GM18873 (cell line): ENCODE data around the gene NCOA1.

Experiments used
- ATAC-seq: cut with Tn5 transposase; IDR thresholded peaks from one replicate; pipeline ENCODE4 v1.9.1; 2021; ENCODE audit warnings: mild to moderate bottlenecking, moderate library complexity, moderate number of reproducible peaks; ENCODE audit not compliant: unreplicated experiment, low FRiP score

NCOA1 gene

DNA sequence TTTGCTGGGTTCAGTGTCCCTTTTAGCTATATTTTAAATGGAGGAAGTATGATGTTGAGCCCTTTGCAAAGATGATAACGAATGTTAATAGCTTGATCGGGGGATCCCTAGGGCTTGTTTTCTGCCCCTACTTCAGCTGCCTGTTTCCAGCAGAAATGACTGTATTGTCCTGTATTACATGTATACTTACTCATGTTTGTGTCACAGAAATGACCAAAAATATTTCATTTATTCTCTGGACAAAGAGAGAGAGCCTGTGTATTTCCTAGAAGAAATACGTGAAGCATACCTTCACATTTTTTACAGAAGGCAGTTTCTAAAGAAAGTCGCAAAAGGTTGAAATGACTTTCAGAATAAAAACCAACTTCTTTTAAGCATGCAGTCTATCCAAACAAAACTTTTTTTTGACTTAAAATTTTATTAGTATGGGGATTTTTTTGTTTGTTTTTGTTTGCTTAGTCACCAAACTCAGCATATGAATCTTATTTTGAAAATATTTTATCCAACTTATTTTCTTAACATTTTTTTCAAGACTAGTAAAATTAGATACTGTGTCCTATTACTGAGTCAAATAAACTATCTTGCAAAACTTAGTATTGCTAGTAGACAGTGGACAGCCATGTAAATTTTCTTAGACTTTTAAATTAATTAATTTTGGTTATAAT, 233.2 kb downstream of the NCOA1 start:
- ATAC-seq, result no peak

- no peak for ATAC-seq
These were observed 234.9 kb downstream of the NCOA1 start for GRCh38 chr2:24725956-24726355.

- ATAC-seq, result no peak
These were observed 239.4 kb downstream of the NCOA1 start for GRCh38 chr2:24730481-24730880.

GRCh38 chr2:24731040-24731439, 240.0 kb downstream of the NCOA1 start:
- no peak for ATAC-seq

GRCh38 chr2:24731923-24732322, 240.9 kb downstream of the NCOA1 start:
- no peak for ATAC-seq

GRCh38 chr2:24734741-24735140, 243.7 kb downstream of the NCOA1 start:
- no peak for ATAC-seq

- ATAC-seq, result no peak
These were observed 248.4 kb downstream of the NCOA1 start for GRCh38 chr2:24739354-24740025.

DNA sequence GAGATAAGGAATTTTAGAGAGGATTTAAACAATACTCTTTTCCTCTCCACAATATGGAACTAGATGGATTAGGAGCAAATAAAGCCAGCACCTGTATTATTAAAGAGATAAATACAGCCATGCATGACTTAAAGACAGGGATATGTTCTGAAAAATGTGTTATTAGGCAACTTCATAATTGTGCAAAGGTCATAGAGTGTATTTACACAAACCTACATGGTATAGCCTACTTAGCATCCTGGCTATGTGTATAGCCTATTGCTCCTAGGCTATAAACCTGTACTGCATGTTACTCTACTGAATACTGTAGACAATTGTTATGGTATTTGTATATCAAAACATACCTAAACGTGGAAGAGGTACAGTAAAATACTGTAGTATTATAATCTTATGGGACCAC, 249.1 kb downstream of the NCOA1 start:
- no peak for ATAC-seq

DNA sequence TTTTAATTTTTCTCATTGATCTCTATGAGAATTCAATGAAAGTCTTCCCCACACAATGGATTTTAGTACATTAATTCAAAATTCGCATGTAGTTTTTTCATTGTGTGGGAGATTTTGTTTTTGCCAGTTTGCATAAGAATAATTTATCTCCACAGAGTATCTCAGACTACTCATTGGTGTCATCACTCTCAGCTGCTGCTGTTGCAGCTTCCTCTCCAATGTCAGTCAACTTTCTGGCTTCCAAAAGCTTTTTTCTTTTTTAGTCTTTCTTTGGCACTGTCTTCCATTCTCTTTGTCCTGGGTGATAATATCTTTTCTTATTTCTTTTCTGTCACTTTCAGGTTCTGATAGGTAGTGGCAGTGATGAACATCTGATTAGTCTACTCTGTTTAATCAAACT, 251.7 kb downstream of the NCOA1 start:
- no peak for ATAC-seq

- no peak for ATAC-seq
These were observed 252.9 kb downstream of the NCOA1 start for GRCh38 chr2:24743924-24744323.

DNA sequence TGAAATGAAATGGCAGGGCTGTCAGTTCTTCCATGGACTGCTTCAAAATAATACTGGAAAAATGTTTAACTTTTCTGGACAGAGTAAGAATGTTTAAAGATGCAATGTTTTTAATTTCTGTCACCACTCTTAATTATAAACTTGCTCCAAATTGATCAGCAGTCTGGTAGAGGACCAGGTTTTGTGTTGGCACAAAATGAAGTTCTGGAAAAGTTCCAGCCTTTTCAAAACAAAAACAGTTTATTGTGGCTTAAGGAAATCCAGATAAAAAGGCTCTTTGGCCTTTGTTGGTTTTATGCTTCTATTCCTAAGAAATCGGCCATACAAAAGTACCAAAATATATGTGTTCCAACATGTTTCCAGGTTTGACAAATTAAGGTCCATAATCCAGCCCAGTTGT, 253.3 kb downstream of the NCOA1 start:
- no peak for ATAC-seq

- no peak for ATAC-seq
These were observed 254.8 kb downstream of the NCOA1 start for GRCh38 chr2:24745825-24746224.

DNA sequence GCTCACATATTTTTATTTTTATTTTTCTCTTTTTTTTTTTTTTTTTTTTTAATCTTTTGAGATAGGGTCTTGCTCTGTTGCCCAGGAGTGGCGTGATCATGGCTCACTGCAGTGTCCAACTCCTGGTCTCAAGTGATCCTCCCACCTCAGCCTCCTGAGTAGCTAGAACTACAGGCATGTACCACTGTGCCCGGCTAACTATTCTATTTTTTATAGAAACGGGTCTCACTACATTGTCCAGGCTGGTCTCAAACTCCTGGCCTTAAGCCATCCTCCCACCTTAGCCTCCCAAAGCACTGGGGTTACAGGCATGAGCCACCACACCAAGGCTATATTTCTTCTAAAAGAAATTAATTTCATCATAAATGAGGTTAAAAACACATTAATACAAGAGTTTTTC, 256.2 kb downstream of the NCOA1 start:
- ATAC-seq, result no peak

- ATAC-seq, result no peak
These were observed 258.1 kb downstream of the NCOA1 start for GRCh38 chr2:24749069-24749691.

DNA sequence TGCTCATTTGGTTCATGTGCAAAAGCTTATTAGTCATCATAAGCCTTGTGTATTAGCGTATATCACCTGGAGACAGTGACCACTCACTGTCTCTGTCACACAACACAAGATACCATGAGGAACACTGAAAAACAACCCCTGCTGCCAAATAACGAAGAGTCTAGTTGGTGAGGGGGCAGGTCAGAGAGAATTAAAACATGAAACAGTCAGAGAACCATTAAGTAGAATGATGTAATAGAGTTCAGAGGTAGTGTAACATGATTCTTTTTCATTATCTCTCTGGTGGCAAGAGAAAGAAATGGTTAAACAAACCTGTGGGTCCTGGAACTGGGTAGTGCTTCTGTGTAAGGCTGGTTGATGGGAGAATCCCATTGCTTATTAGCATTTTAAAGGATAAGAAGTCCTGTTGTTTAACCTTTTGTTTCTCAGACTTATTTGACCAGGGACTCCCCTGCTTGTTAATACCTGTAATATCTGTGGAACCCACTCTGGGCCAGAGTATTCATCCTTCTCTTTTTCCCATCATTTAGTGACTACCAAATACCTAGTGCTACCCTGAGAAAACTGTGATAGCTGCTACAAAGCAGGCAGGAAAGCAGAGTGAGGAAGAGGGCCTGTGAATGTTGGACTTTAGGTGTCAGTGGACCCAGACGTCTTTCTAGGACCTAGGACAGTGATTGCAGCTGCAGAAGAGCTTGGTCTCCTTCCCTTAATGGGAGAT, 264.1 kb downstream of the NCOA1 start:
- no peak for ATAC-seq

- no peak for ATAC-seq
These were observed 265.7 kb downstream of the NCOA1 start for GRCh38 chr2:24756789-24757188.

DNA sequence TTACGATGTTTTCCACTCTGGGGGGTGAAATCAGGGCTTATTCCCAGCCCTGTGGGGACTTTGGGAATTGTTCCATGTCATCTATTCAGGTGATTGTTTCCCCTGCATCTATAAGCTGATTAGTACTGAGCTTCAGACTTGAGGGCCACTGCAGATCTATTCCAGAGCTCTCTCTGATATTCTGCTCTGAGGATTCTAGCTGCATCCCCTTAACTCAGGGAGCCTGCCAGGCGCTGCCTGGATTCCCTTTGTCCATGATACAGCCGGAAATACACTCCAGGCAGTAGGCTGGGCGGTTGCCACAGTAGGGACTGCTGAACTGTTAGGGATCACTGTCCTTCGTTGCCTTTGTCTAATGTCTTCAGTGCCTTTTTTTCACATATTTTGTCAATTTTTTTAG, 270.8 kb downstream of the NCOA1 start:
- no peak for ATAC-seq

GRCh38 chr2:24762518-24762917, 271.5 kb downstream of the NCOA1 start:
- no peak for ATAC-seq

DNA sequence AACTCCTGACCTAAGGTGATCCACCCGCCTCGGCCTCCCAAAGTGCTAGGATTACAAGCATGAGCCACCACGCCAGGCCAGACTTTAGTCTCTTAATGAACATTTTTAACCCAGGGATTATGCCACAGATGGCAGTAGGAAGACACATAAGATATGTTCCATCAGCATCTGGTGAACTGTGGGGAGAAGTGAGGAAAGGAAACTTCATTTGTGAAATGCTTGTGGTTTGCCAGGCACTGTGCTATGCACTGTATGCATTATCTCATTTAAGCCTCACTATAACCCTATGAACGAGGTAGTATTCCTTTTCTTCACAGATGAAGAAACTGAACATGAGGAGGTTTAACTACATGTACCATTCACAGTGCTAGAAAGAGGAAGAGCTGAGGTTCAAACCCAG, 272.8 kb downstream of the NCOA1 start:
- ATAC-seq, result no peak

DNA sequence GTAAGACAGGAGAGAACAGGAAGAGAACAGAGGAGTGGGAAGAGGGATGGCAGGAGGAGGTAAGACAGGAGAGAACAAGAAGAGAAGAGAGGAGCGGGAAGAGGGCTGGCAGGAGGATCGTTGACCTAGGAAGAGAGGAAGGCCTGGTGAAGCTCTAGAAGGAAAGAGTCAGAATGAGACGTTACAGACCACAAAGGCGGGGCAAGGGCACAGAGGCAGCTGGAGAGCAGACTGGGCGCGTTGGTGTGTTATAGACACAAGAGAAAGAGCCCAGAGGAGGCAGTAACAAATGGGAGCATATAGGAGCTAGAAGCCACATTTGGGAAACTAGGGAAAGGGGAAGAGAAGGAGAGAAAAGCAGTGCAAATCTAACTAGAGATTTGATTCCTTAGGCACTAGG, 275.6 kb downstream of the NCOA1 start:
- no peak for ATAC-seq

DNA sequence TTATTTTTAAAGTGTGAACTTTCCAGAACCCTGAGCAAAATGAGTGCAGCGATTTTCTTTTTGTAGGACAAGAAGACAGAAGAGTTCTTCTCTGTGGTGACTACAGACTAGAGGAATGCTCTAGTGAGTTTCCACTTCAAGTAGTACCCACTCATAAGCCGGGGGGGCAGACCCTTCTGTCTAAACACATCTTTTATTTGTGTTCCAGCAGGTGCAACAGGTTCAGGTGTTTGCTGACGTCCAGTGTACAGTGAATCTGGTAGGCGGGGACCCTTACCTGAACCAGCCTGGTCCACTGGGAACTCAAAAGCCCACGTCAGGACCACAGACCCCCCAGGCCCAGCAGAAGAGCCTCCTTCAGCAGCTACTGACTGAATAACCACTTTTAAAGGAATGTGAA, 277.0 kb downstream of the NCOA1 start:
- ATAC-seq, result no peak
